Measurements from ENCODE around the gene ITIH4.

ITIH4 gene

GRCh38 chr3:52771702-52772101, 58.8 kb downstream of the ITIH4 start:
- DNase-seq (ENCODE audit: low read depth in 1 of 2, low spot score in 1 of 2): no peak

GRCh38 chr3:52771334-52771681, 59.2 kb downstream of the ITIH4 start:
- no peak for DNase-seq (ENCODE audit: low read depth in 1 of 2, low spot score in 1 of 2)

GRCh38 chr3:52770496-52771333, 59.8 kb downstream of the ITIH4 start, which contains the start of gene NEK4:
Gene NEK4, minus strand, starts transcription at chr3:52770940. Its CDS starts 194 bp downstream, at chr3:52770746.
- peak; percentile 67 to 78 for DNase-seq (ENCODE audit: low read depth in 1 of 2, low spot score in 1 of 2)

- DNase-seq (ENCODE audit: low read depth in 1 of 2, low spot score in 1 of 2): no peak
Measured at GRCh38 chr3:52769786-52770455, 60.6 kb downstream of the ITIH4 start.

- DNase-seq (ENCODE audit: low read depth in 1 of 2, low spot score in 1 of 2): no peak
Measured at GRCh38 chr3:52763466-52763865, 67.0 kb downstream of the ITIH4 start.
